ENCODE results near the gene AP3B1. TPM values are rescaled to one million over a fixed set of nuclear protein-coding genes. Genes with fewer than 3 reads are reported as not detected.

The AP3B1 gene
- total RNA-seq, 1 experiment from 2014 or later: 41.8 TPM

- H3K4me2 ChIP-seq (ENCODE audit: insufficient read depth, insufficient read length, low read length): no peak overlapping the region
- no peaks in the 10 kb centered on the region for H3K23me2 ChIP-seq (ENCODE audit: insufficient read length, low read depth, low read length, poor library complexity, severe bottlenecking)
- no peaks in the 10 kb centered on the region for H3K27me3 ChIP-seq (ENCODE audit: insufficient read depth, low read length)
- H3K18ac ChIP-seq (ENCODE audit: insufficient read length, low read depth, low read length): no peak overlapping the region
- H3K4me1 Mint-ChIP-seq: peaks cover 33 to 44% of the 10 kb centered on the region in 2 experiments
- no peaks in the 10 kb centered on the region for H4K20me1 ChIP-seq (ENCODE audit: control insufficient read depth, insufficient read depth, insufficient read length)
- H2AK5ac ChIP-seq (ENCODE audit: insufficient read length, low read length): no peak overlapping the region
- no peak overlapping the region for H2BK5ac ChIP-seq (ENCODE audit: insufficient read length, low read length)
- no peak overlapping the region for H4K91ac ChIP-seq (ENCODE audit: insufficient read length, low read depth, low read length)
- peaks cover 5% of the 10 kb centered on the region for H3K79me1 ChIP-seq (ENCODE audit: insufficient read depth, low read depth, low read length, poor library complexity, severe bottlenecking)
- TF ChIP-seq CTCF (conservative IDR thresholded peaks at IDR 0.05): no peak
- H3K4ac ChIP-seq (ENCODE audit: low read depth, low read length): no peak overlapping the region
- H3K9ac ChIP-seq (ENCODE audit: extremely low read depth, insufficient read length, low read length): no peak overlapping the region
- H4K8ac ChIP-seq (replicated peaks; ENCODE audit: insufficient read length, low read depth, low read length): no peak overlapping the region
- H3K36me3 Mint-ChIP-seq (ENCODE audit: insufficient read depth in 1 of 3, low read depth in 3 of 3): 0 out of 7 replicates have a peak, but pooled peaks cover 0 to 3% (median 0%) of the 10 kb centered on the region in 3 experiments
- no peak overlapping the region for H2BK120ac ChIP-seq (ENCODE audit: low read depth, low read length, poor library complexity, severe bottlenecking)
- H2AFZ ChIP-seq (ENCODE audit: low read length): no peak overlapping the region
- H3K9me3 ChIP-seq (ENCODE audit: control insufficient read depth, low read depth, low read length): no peaks in the 10 kb centered on the region
- H3T11ph ChIP-seq (ENCODE audit: low read length): no peak overlapping the region
- no peaks in the 10 kb centered on the region for H3K27me3 Mint-ChIP-seq (ENCODE audit: low read depth)
- no peak overlapping the region for H3K27ac Mint-ChIP-seq
- H3K14ac ChIP-seq (ENCODE audit: insufficient read depth, low read length): no peak overlapping the region
- no peak overlapping the region for H2BK15ac ChIP-seq (ENCODE audit: low read depth, low read length)
- H3K9me3 Mint-ChIP-seq: no peaks in the 10 kb centered on the region
- peaks cover 4% of the 10 kb centered on the region; the same call in 1 of the 2 replicates for H3K4me1 ChIP-seq (ENCODE audit: insufficient read depth, low read length)
- no peak overlapping the region for H3K27ac ChIP-seq (ENCODE audit: insufficient read length, low read depth, low read length)
- H3K4me3 Mint-ChIP-seq: no peak overlapping the region
- WGBS (ENCODE audit: extremely low coverage, insufficient read length, low lambda C conversion rate): no CpG with 5 or more reads among the region's 1 CpG
- no peak overlapping the region for H3K56ac ChIP-seq (ENCODE audit: insufficient read length, low read depth, low read length)
- H3K79me2 ChIP-seq (ENCODE audit: insufficient read depth, low read length): peaks cover 7% of the 10 kb centered on the region
- H2BK12ac ChIP-seq (ENCODE audit: insufficient read length, low read depth, low read length): no peak overlapping the region
- no peak overlapping the region for H3K23ac ChIP-seq (ENCODE audit: insufficient read length, low read depth, low read length)
- H2BK20ac ChIP-seq (ENCODE audit: low read depth, low read length, poor library complexity, severe bottlenecking): no peak overlapping the region
- H4K5ac ChIP-seq (ENCODE audit: insufficient read length, low read depth, low read length): no peak overlapping the region
- DNase-seq: no peak
Measured at GRCh38 chr5:78286290-78286689, 8.2 kb downstream of the AP3B1 start.

All from H9 (cell line).